K562 (cell line): Measurements from ENCODE around the gene FTH1. TPM values are rescaled to one million over a fixed set of nuclear protein-coding genes. Genes with fewer than 3 reads are reported as not detected.

Experiments used
- BRD4 ChIP-seq: fragments of 200-600 bp; sonication (generic); IDR thresholded peaks from 2 replicates; pipeline ENCODE4 v1.6.1; 2017; ENCODE audit warnings: inconsistent platforms
- COPS2 ChIP-seq: fragments of 450-650 bp; conservative IDR thresholded peaks from 2 replicates; pipeline ENCODE4 v1.6.1; 2016; ENCODE audit warnings: mild to moderate bottlenecking, moderate library complexity
- E4F1 ChIP-seq: fragments of 250-450 bp; sonication (Bioruptor Pico); IDR thresholded peaks from 2 replicates; pipeline ENCODE4 v1.5.0; 2021; ENCODE audit warnings: mild to moderate bottlenecking, borderline replicate concordance
- EP400 ChIP-seq: fragments of 450-650 bp; IDR thresholded peaks from 2 replicates; pipeline ENCODE4 v1.6.1; 2017; ENCODE audit warnings: antibody characterized with exemption, mild to moderate bottlenecking, moderate library complexity
- HSF4 ChIP-seq: fragments of 250-450 bp; sonication (Bioruptor Pico); IDR thresholded peaks from 2 replicates; pipeline ENCODE4 v2.1.2; 2022; ENCODE audit warnings: mild to moderate bottlenecking, moderate library complexity, borderline replicate concordance
- JUND ChIP-seq, 2 experiments: IDR thresholded peaks; 2 replicates in 1 of 2; 3 replicates in 1 of 2; pipeline ENCODE4 v1.6.1; 2011; ENCODE audit warnings: borderline replicate concordance in 2 of 2, low read depth in 2 of 2, low read length in 2 of 2, improper control_type of control experiment in 1 of 2, missing biosample characterization in 1 of 2, missing genetic modification characterization in 1 of 2, missing genetic modification reagents in 1 of 2
- MTA1 ChIP-seq: fragments of 450-650 bp; IDR thresholded peaks from 2 replicates; pipeline ENCODE4 v1.6.1; 2017; ENCODE audit warnings: borderline replicate concordance
- NFIC ChIP-seq: fragments of 450-650 bp; IDR thresholded peaks from 2 replicates; pipeline ENCODE4 v1.6.1; 2017; ENCODE audit warnings: mild to moderate bottlenecking, inconsistent platforms
- REST ChIP-seq, 2 experiments: fragments of 450-650 bp; formaldehyde crosslinking in 1 of 2; IDR thresholded peaks; 2 replicates each; pipeline versions ENCODE4 v1.4.0 to v1.6.1; 2014 to 2020; ENCODE audit warnings: mild to moderate bottlenecking in 2 of 2, borderline replicate concordance in 1 of 2, low read depth in 1 of 2
- SMARCB1 ChIP-seq: IDR thresholded peaks from 2 replicates; pipeline ENCODE4 v1.6.1; 2011; ENCODE audit warnings: improper control_type of control experiment, low read depth; ENCODE audit not compliant: insufficient read length
- SMC3 ChIP-seq: conservative IDR thresholded peaks from 2 replicates; pipeline ENCODE4 v1.6.1; 2011; ENCODE audit warnings: low read depth, low read length, improper control_type of control experiment; ENCODE audit not compliant: insufficient read depth
- TAF9B ChIP-seq: fragments of 450-650 bp; IDR thresholded peaks from 2 replicates; pipeline ENCODE4 v1.6.1; 2018; ENCODE audit warnings: mild to moderate bottlenecking; ENCODE audit not compliant: partially characterized antibody
- TOE1 ChIP-seq, 2 experiments: fragments of 450-650 bp in 1 of 2; sonication (generic) in 1 of 2; formaldehyde crosslinking in 1 of 2; IDR thresholded peaks; 2 replicates each; pipeline versions ENCODE4 v1.7.1 to v1.8.0; 2016 to 2022; ENCODE audit warnings: borderline replicate concordance in 2 of 2, mild to moderate bottlenecking in 2 of 2, antibody characterized with exemption in 1 of 2, inconsistent platforms in 1 of 2, low read depth in 1 of 2, missing genetic modification reagents in 1 of 2, moderate library complexity in 1 of 2
- ZBTB17 ChIP-seq: fragments of 450-650 bp; formaldehyde crosslinking; IDR thresholded peaks from 2 replicates; pipeline ENCODE4 v1.4.0; 2020; ENCODE audit warnings: mild to moderate bottlenecking
- ZC3H4 ChIP-seq: sonication (generic); formaldehyde crosslinking; IDR thresholded peaks from 2 replicates; pipeline ENCODE4 v1.9.0; 2021; ENCODE audit warnings: missing genetic modification reagents, borderline replicate concordance
- ZFPM2 ChIP-seq: fragments of 250-450 bp; sonication (Bioruptor Pico); IDR thresholded peaks from 2 replicates; pipeline ENCODE4 v1.5.1; 2022; ENCODE audit warnings: mild to moderate bottlenecking
- polyA plus RNA-seq, 8 experiments: library from polyadenylated mRNA; depleted of rRNA in 4 of 8; stranded (reverse) in 5 of 8; unstranded in 3 of 8; fragments of >200 nt; fragmentation: Nextera tagmentation in 2 of 8; fragmentation: Illumina TruSeq in 1 of 8; extraction: Ambion mirVana in 2 of 8; extraction: Trizol in 1 of 8; gene quantifications; 2 replicates each; pipeline versions ENCODE4 v1.2.1 to v1.2.3, GENCODE V29; 2011 to 2014; ENCODE audit warnings: inconsistent platforms in 1 of 8, missing spikeins in 1 of 8
- total RNA-seq, 7 experiments: library from RNA; depleted of rRNA in 6 of 7; stranded (reverse); fragments of >200 nt in 6 of 7; fragmentation: Illumina TruSeq in 2 of 7; extraction: Trizol in 2 of 7; gene quantifications; 2 replicates each; pipeline versions ENCODE4 v1.2.1 to v1.2.3, GENCODE V29; 2011 to 2021; ENCODE audit warnings: low replicate concordance in 1 of 7

Gene FTH1
- total and polyA plus RNA-seq, 9 of the 15 experiments (the other 6 are each of a cell fraction or from before 2014, with no cell fraction given), result 370 to 3,146 (median 802) TPM

- TF ChIP-seq REST (IDR thresholded peaks at IDR 0.05; ENCODE audit: borderline replicate concordance), result peak; percentile 97
- TF ChIP-seq REST (CRISPR knock-in tag; IDR thresholded peaks at IDR 0.05; ENCODE audit: low read depth), result no peak
- TF ChIP-seq NFIC, result peak; percentile 79
- TF ChIP-seq TOE1 (IDR thresholded peaks at IDR 0.05; ENCODE audit: borderline replicate concordance), result 0 out of 2 replicates have a peak, but pooled peaks have one; percentile 58
- TF ChIP-seq TOE1 (CRISPR knock-in tag; IDR thresholded peaks at IDR 0.05; ENCODE audit: borderline replicate concordance, low read depth), result no peak
- TF ChIP-seq BRD4, result no peak
- 0 out of 2 replicates have a peak, but pooled peaks have one; percentile 49 for TF ChIP-seq ZBTB17
- TF ChIP-seq SMARCB1, result no peak
- TF ChIP-seq HSF4 (CRISPR knock-in tag), result 0 out of 2 replicates have a peak, but pooled peaks have one; percentile 45
- TF ChIP-seq MTA1, result 0 out of 2 replicates have a peak, but pooled peaks have one; percentile 31
- peak; percentile 100 for TF ChIP-seq SMC3
- TF ChIP-seq COPS2, result no peak
- TF ChIP-seq ZC3H4 (CRISPR knock-in tag), result no peak
- no peak for TF ChIP-seq ZFPM2 (CRISPR knock-in tag)
- TF ChIP-seq TAF9B, result no peak
- TF ChIP-seq JUND (IDR thresholded peaks at IDR 0.05; ENCODE audit: borderline replicate concordance, low read depth, low read length), result peak; percentile 15; the same call in 1 of the 2 replicates
- peak; percentile 59; the same call in 1 of the 3 replicates for TF ChIP-seq JUND (tag; IDR thresholded peaks at IDR 0.05; ENCODE audit: borderline replicate concordance, low read depth, low read length)
- no peak for TF ChIP-seq E4F1 (CRISPR knock-in tag)
- TF ChIP-seq EP400, result peak; percentile 38
These were observed 19.8 kb downstream of the FTH1 start (continued) for GRCh38 chr11:61947486-61948210.
